Activated CD8-positive, alpha-beta memory T cell treated with anti-CD3 and anti-CD28 coated beads for 36 hours (primary cell): ENCODE results near the gene CDC42EP2. TPM values are rescaled to one million over a fixed set of nuclear protein-coding genes. Genes with fewer than 3 reads are reported as not detected.

ENCODE experiments used
- CTCF ChIA-PET: fragments of 350-600 bp; sonication (Branson Sonifier 250); formaldehyde crosslinking; loops from one replicate; lab custom pipeline; 2021; ENCODE audit warnings: antibody characterized with exemption; lab: Charles Lee
- POLR2A ChIA-PET: fragments of 350-600 bp; sonication (Branson Sonifier 250); formaldehyde crosslinking; loops from one replicate; lab custom pipeline; 2021; ENCODE audit warnings: antibody characterized with exemption; lab: Charles Lee
- total RNA-seq, 2 experiments: library from RNA; stranded (reverse); gene quantifications; one replicate each; pipeline ENCODE4 v1.2.3, GENCODE V29; 2021

The CDC42EP2 gene
- total RNA-seq, 2 experiments from 2014 or later = 0.78 to 0.82 TPM

GRCh38 chr11:65293909-65294381 is 20.7 kb upstream of the CDC42EP2 start:
- ChIA-PET POLR2A (no interaction called here), CTCF (interaction anchor here (0.8 to 2.0 kb wide), 3 partner anchors 21 to 280 kb away, joined by 3 to 8 read pairs (median 4); partner anchors contain the start of genes ARL2 and CDC42EP2)

GRCh38 chr11:65295001-65295400 is 19.7 kb upstream of the CDC42EP2 start:
- CTCF ChIA-PET = interaction anchor here (1.0 to 1.1 kb wide), 3 partner anchors 12 to 35 kb away, joined by 4 read pairs; no protein-coding TSS in a partner anchor
- POLR2A ChIA-PET = no interaction called here

GRCh38 chr11:65295571-65296341 is 18.9 kb upstream of the CDC42EP2 start:
- ChIA-PET POLR2A (no interaction called here), CTCF (interaction anchor here (1.0 to 1.1 kb wide), 2 partner anchors 20 to 30 kb away, joined by 3 to 4 read pairs; no protein-coding TSS in a partner anchor)

- ChIA-PET CTCF (no interaction called here), POLR2A (no interaction called here)
Observed at GRCh38 chr11:65297026-65297672, 17.5 kb upstream of the CDC42EP2 start.

GRCh38 chr11:65298131-65298535 is 16.5 kb upstream of the CDC42EP2 start:
- POLR2A ChIA-PET = no interaction called here
- CTCF ChIA-PET = interaction anchor here (0.9 to 1.4 kb wide), 2 partner anchors 17 to 95 kb away, joined by 3 to 4 read pairs; partner anchors contain the start of gene CDC42EP2

GRCh38 chr11:65298655-65299179 is 15.9 kb upstream of the CDC42EP2 start:
- POLR2A ChIA-PET = no interaction called here
- CTCF ChIA-PET = interaction anchor here (0.6 to 1.4 kb wide), 3 partner anchors 17 to 95 kb away, joined by 3 to 4 read pairs (median 3); partner anchors contain the start of gene CDC42EP2

GRCh38 chr11:65300621-65301275 is 13.9 kb upstream of the CDC42EP2 start:
- ChIA-PET POLR2A (no interaction called here), CTCF (interaction anchor here (0.9 kb wide), 1 partner anchor 15 kb away, joined by 3 read pairs; no protein-coding TSS in a partner anchor)

- ChIA-PET CTCF (interaction anchor here (1.0 kb wide), 1 partner anchor 14 kb away, joined by 8 read pairs; the partner anchor contains the start of gene CDC42EP2), POLR2A (interaction anchor here (0.6 kb wide), 1 partner anchor 179 kb away, joined by 7 read pairs; no protein-coding TSS in a partner anchor)
Observed at GRCh38 chr11:65301491-65302329, 13.0 kb upstream of the CDC42EP2 start.

- ChIA-PET POLR2A (interaction anchor here (0.6 kb wide), 1 partner anchor 8 kb away, joined by 4 read pairs; no protein-coding TSS in a partner anchor), CTCF (interaction anchor here (1.8 kb wide), 1 partner anchor 12 kb away, joined by 10 read pairs; no protein-coding TSS in a partner anchor)
Observed at GRCh38 chr11:65303555-65303954, 11.1 kb upstream of the CDC42EP2 start.

GRCh38 chr11:65304110-65304509 is 10.6 kb upstream of the CDC42EP2 start:
- CTCF ChIA-PET = interaction anchor here (1.8 kb wide), 1 partner anchor 11 kb away, joined by 10 read pairs; no protein-coding TSS in a partner anchor
- POLR2A ChIA-PET = no interaction called here

- ChIA-PET POLR2A (no interaction called here), CTCF (interaction anchor here (1.8 kb wide), 1 partner anchor 11 kb away, joined by 10 read pairs; no protein-coding TSS in a partner anchor)
Observed at GRCh38 chr11:65304613-65305012, 10.1 kb upstream of the CDC42EP2 start.

- ChIA-PET CTCF (interaction anchor here (0.9 to 2.7 kb wide), 2 partner anchors 10 to 21 kb away, joined by 3 to 8 read pairs; partner anchors contain the start of gene CDC42EP2), POLR2A (interaction anchor here (0.7 kb wide), 1 partner anchor 31 kb away, joined by 5 read pairs; no protein-coding TSS in a partner anchor)
Observed at GRCh38 chr11:65305501-65306268, 9.0 kb upstream of the CDC42EP2 start.

- ChIA-PET CTCF (interaction anchor here (0.8 to 2.7 kb wide), 2 partner anchors 8 to 13 kb away, joined by 4 to 8 read pairs; partner anchors contain the start of gene CDC42EP2), POLR2A (no interaction called here)
Observed at GRCh38 chr11:65307298-65308229, 7.1 kb upstream of the CDC42EP2 start.

- ChIA-PET CTCF (interaction anchor here (1.2 kb wide), 1 partner anchor 25 kb away, joined by 3 read pairs; the partner anchor contains the start of gene DPF2), POLR2A (no interaction called here)
Observed at GRCh38 chr11:65308281-65308891, 6.3 kb upstream of the CDC42EP2 start.

GRCh38 chr11:65309006-65309405 is 5.7 kb upstream of the CDC42EP2 start:
- ChIA-PET CTCF (interaction anchor here (1.2 kb wide), 1 partner anchor 24 kb away, joined by 3 read pairs; the partner anchor contains the start of gene DPF2), POLR2A (no interaction called here)
